ENCODE data around the gene IRF9. TPM values are rescaled to one million over a fixed set of nuclear protein-coding genes. Genes with fewer than 3 reads are reported as not detected.

Gene IRF9
- total and polyA plus RNA-seq, 2 of the 13 experiments (the other 11 are each of a cell fraction or from before 2014, with no cell fraction given): 14.9 to 49.7 TPM

GRCh38 chr14:24157331-24157730 lies 3.7 kb upstream of the IRF9 start:
- Histone ChIP-seq H3K4me1 (ENCODE audit: insufficient read depth, low read length) (peaks cover 26% of the 10 kb centered on the region), H3K4me2 (ENCODE audit: low read depth, low read length) (no peak overlapping the region), H3K9me3 (ENCODE audit: low read length) (no peaks in the 10 kb centered on the region), H3K79me2 (ENCODE audit: insufficient read depth, low read length) (peaks cover 5% of the 10 kb centered on the region), H2AFZ (ENCODE audit: low read length) (no peak overlapping the region), H3K36me3 (replicated peaks in 1 of 2; ENCODE audit: control insufficient read depth in 1 of 2, insufficient read depth in 2 of 2, low read length in 2 of 2) (peaks cover 46 to 57% of the 10 kb centered on the region in 2 experiments), H4K20me1 (ENCODE audit: insufficient read depth, low read length) (no peaks in the 10 kb centered on the region), H3K27me3 (ENCODE audit: control insufficient read depth in 1 of 2, insufficient read depth in 2 of 2, low read length in 2 of 2) (no peaks in the 10 kb centered on the region; a peak in 1 of 5 replicates), H3K27ac (ENCODE audit: extremely low read length, insufficient read depth, low read length) (no peak overlapping the region), H3K9ac (ENCODE audit: insufficient read depth, low read depth, low read length) (no peak overlapping the region), H3K4me3 (replicated peaks in 1 of 3; ENCODE audit: insufficient read depth in 1 of 3, low read depth in 2 of 3, low read length in 3 of 3) (no peak overlapping the region)
- no peak for TF ChIP-seq SRF (IDR thresholded peaks at IDR 0.05; ENCODE audit: low read depth, low read length)
- no peak for TF ChIP-seq ZSCAN31 (CRISPR knock-in tag; IDR thresholded peaks at IDR 0.05; ENCODE audit: low read depth)
- TF ChIP-seq MZF1 (CRISPR knock-in tag; IDR thresholded peaks at IDR 0.05; ENCODE audit: borderline replicate concordance): 0 out of 2 replicates have a peak, but pooled peaks have one; percentile 9
- TF ChIP-seq RXRA (CRISPR knock-in tag; IDR thresholded peaks at IDR 0.05): 0 out of 2 replicates have a peak, but pooled peaks have one; percentile 17
- TF ChIP-seq BRF2 (CRISPR knock-in tag; IDR thresholded peaks at IDR 0.05): no peak
- TF ChIP-seq RBFOX2 (IDR thresholded peaks at IDR 0.05; ENCODE audit: low read depth, low read length): 0 out of 2 replicates have a peak, but pooled peaks have one; percentile 46
- TF ChIP-seq CBX1 (IDR thresholded peaks at IDR 0.05; ENCODE audit: low read depth): no peak
- TF ChIP-seq RAD21 (CRISPR knock-in tag; IDR thresholded peaks at IDR 0.05): no peak
- no peak for TF ChIP-seq AHDC1 (CRISPR knock-in tag; IDR thresholded peaks at IDR 0.05; ENCODE audit: borderline replicate concordance)
- TF ChIP-seq POLR2A (IDR thresholded peaks at IDR 0.05; ENCODE audit: insufficient read depth in 1 of 2, low read depth in 2 of 2, low read length in 2 of 2): 0 out of 4 replicates have a peak, but pooled peaks of 1 of the 2 experiments have one; percentile 41
- TF ChIP-seq AGO2 (optimal IDR thresholded peaks at IDR 0.05; ENCODE audit: low read depth, low read length): peak; percentile 64
- TF ChIP-seq DMTF1 (CRISPR knock-in tag; IDR thresholded peaks at IDR 0.05): no peak
- intact Hi-C loops (cut with micrococcal nuclease; ENCODE audit: unreplicated experiment) (no loop called here), in situ Hi-C loops (cut with HindIII; ENCODE audit: extremely low pct_ligation_motif_present, low pct_unique_long_range_greater_than_20kb) (no loop called here)
- no peak for FAIRE-seq
- ChIA-PET CTCF (ENCODE audit: low intra/inter-chr PET ratio, low total read pairs) (no interaction called here), POLR2A (interaction anchor here (0.6 to 11.8 kb wide), 4 partner anchors 8 to 86 kb away, joined by 5 to 233 read pairs (median 108); partner anchors contain the start of genes DCAF11, EMC9, NRL and PSME1)
- DNase-seq (ENCODE audit: low spot score): no peak
- no peak for ATAC-seq
- 96% methylated on average over 12 of the region's 12 CpGs for WGBS (ENCODE audit: low lambda C conversion rate)
- BruUV-seq (replicated peaks): no TSS peak

Data from HepG2 (cell line).